Uterus (tissue), 4 donors: ENCODE data around the gene FAM120C. TPM values are rescaled to one million over a fixed set of nuclear protein-coding genes. Genes with fewer than 3 reads are reported as not detected.

Source experiments
- DNase-seq, 2 donors: peaks; one replicate each; pipeline ENCODE4 v3.0.0-alpha.2; 2019 to 2020
- H3K27ac ChIP-seq, 2 donors: fragments of 200-600 bp; sonication (generic); 1 replicate in 1 of 2; 2 replicates in 1 of 2; pipeline ENCODE4 v1.5.1; 2016 to 2018
- H3K27me3 ChIP-seq, 2 donors: fragments of 200-600 bp; sonication (generic); one replicate each; pipeline ENCODE4 v1.5.1; 2018 to 2019; ENCODE audit warnings: control low read depth in 1 of 2
- H3K36me3 ChIP-seq, 2 donors: fragments of 200-600 bp; sonication (generic); one replicate each; pipeline ENCODE4 v1.5.1; 2019; ENCODE audit warnings: control low read depth in 1 of 2
- H3K4me1 ChIP-seq, 2 donors: fragments of 200-600 bp; sonication (generic); one replicate each; pipeline ENCODE4 v1.5.1; 2018 to 2019; ENCODE audit warnings: control low read depth in 1 of 2
- H3K4me3 ChIP-seq, 2 donors: fragments of 200-600 bp; sonication (generic); 1 replicate in 1 of 2; 2 replicates in 1 of 2; pipeline ENCODE4 v1.5.1; 2018 to 2019; ENCODE audit warnings: mild to moderate bottlenecking in 1 of 2
- H3K9me3 ChIP-seq, 2 donors: fragments of 200-600 bp; sonication (generic); one replicate each; pipeline ENCODE4 v1.5.1; 2019; ENCODE audit warnings: control low read depth in 1 of 2
- CTCF ChIP-seq, 4 experiments: fragments of 200-600 bp in 2 of 4; fragments of 450-650 bp in 2 of 4; sonication (generic) in 2 of 4; IDR thresholded peaks; one replicate each; pipeline ENCODE4 v1.5.1; 2016 to 2019; ENCODE audit warnings: antibody characterized with exemption in 4 of 4, mild to moderate bottlenecking in 2 of 4, moderate library complexity in 1 of 4
- POLR2A ChIP-seq, 2 donors: fragments of 450-650 bp; IDR thresholded peaks; one replicate each; pipeline ENCODE4 v1.6.1; 2016; ENCODE audit warnings: antibody characterized with exemption in 2 of 2, mild to moderate bottlenecking in 1 of 2, moderate library complexity in 1 of 2
- intact Hi-C: fragments of 100-400 bp; cut with DNase I; formaldehyde crosslinking; loops from one replicate; pipeline ENCODE4 v1.15.1; 2023; ENCODE audit warnings: low total_unique reads
- total RNA-seq, 4 donors: library from RNA; depleted of rRNA in 3 of 4; stranded (reverse); fragments of >200 nt in 3 of 4; gene quantifications; one replicate each; pipeline versions ENCODE4 v1.1.0 to v1.2.4, GENCODE V29; 2014 to 2023
- donor health status: DM: yes; HTN: yes; CAD: no.

The FAM120C gene
- total RNA-seq, 4 donors from 2014 or later: 2.6 to 19.4 (median 10.7) TPM

GRCh38 chrX:54181202-54181953 is 1.7 kb downstream of the FAM120C start:
- intact Hi-C loops: no loop called here

GRCh38 chrX:54180403-54180802 is 2.7 kb downstream of the FAM120C start:
- H3K27me3 ChIP-seq: no peaks in the 10 kb centered on the region
- intact Hi-C loops: no loop called here
- DNase-seq: no peak
- no peaks in the 10 kb centered on the region for H3K9me3 ChIP-seq
- no peaks in the 10 kb centered on the region for H3K4me1 ChIP-seq
- H3K4me3 ChIP-seq: no peak overlapping the region
- no peaks in the 10 kb centered on the region for H3K36me3 ChIP-seq
- H3K27ac ChIP-seq: no peak overlapping the region
- TF ChIP-seq CTCF (IDR thresholded peaks at IDR 0.05): no peak
- no peak for TF ChIP-seq POLR2A (IDR thresholded peaks at IDR 0.05)

More at GRCh38 chrX:54181202-54181953, 1.7 kb downstream of the FAM120C start:
- TF ChIP-seq CTCF (IDR thresholded peaks at IDR 0.05): no peak
- no peak for TF ChIP-seq POLR2A (IDR thresholded peaks at IDR 0.05)
- no peaks in the 10 kb centered on the region for H3K9me3 ChIP-seq
- H3K36me3 ChIP-seq: no peaks in the 10 kb centered on the region
- H3K4me1 ChIP-seq: no peaks in the 10 kb centered on the region
- peak overlapping the region; percentile 20 to 83 for H3K4me3 ChIP-seq
- H3K27me3 ChIP-seq: no peaks in the 10 kb centered on the region
- no peak for DNase-seq
- H3K27ac ChIP-seq: no peak overlapping the region

GRCh38 chrX:54178100-54178940 is 4.7 kb downstream of the FAM120C start:
- intact Hi-C loops: no loop called here
- no peak for DNase-seq

GRCh38 chrX:54177306-54177705 is 5.7 kb downstream of the FAM120C start:
- Histone ChIP-seq H3K9me3 (no peaks in the 10 kb centered on the region), H3K27ac (no peak overlapping the region), H3K4me1 (no peaks in the 10 kb centered on the region), H3K36me3 (no peaks in the 10 kb centered on the region), H3K4me3 (no peak overlapping the region), H3K27me3 (no peaks in the 10 kb centered on the region)
- no peak for TF ChIP-seq POLR2A (IDR thresholded peaks at IDR 0.05)
- TF ChIP-seq CTCF (IDR thresholded peaks at IDR 0.05): no peak
- no peak for DNase-seq
- intact Hi-C loops: no loop called here

More at GRCh38 chrX:54178100-54178940, 4.7 kb downstream of the FAM120C start:
- Histone ChIP-seq H3K4me3 (no peak overlapping the region), H3K36me3 (no peaks in the 10 kb centered on the region), H3K27me3 (no peaks in the 10 kb centered on the region), H3K9me3 (no peaks in the 10 kb centered on the region), H3K27ac (no peak overlapping the region), H3K4me1 (no peaks in the 10 kb centered on the region)
- TF ChIP-seq POLR2A (IDR thresholded peaks at IDR 0.05) (no peak), CTCF (IDR thresholded peaks at IDR 0.05) (no peak)

- no peak for TF ChIP-seq CTCF (IDR thresholded peaks at IDR 0.05)
- no peak for TF ChIP-seq POLR2A (IDR thresholded peaks at IDR 0.05)
- intact Hi-C loops: no loop called here
- Histone ChIP-seq H3K9me3 (no peaks in the 10 kb centered on the region), H3K27me3 (no peaks in the 10 kb centered on the region), H3K36me3 (no peaks in the 10 kb centered on the region), H3K4me3 (no peak overlapping the region), H3K27ac (no peak overlapping the region), H3K4me1 (no peaks in the 10 kb centered on the region)
- no peak for DNase-seq
These were observed 9.3 kb downstream of the FAM120C start for GRCh38 chrX:54173791-54174190.
